Measurements from ENCODE around the gene METTL8.

DNA sequence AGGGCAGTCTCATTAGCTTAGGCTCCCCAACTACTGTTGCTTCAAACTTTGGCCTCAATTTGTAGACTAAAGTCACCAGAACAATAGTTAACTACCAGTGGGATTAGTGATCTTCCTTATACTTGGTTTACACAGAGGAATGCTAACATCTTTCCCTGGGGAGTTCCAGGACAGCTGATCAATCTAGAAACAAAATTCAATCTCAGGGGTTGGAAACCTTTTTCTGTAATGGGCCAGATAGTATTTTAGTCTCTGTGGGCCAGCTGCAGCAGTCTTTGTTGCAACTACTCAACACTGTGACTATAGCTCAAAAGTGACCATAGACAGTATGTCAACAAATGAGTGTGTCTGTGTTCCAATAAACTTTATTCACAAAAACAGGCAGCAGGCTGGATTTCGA lies 85.7 kb downstream of the METTL8 start:
- TF ChIP-seq, protein P1, sequence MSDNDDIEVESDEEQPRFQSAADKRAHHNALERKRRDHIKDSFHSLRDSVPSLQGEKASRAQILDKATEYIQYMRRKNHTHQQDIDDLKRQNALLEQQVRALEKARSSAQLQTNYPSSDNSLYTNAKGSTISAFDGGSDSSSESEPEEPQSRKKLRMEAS (IDR thresholded peaks at IDR 0.05; ENCODE audit: low read depth, low read length), result no peak
- TF ChIP-seq, protein P2, sequence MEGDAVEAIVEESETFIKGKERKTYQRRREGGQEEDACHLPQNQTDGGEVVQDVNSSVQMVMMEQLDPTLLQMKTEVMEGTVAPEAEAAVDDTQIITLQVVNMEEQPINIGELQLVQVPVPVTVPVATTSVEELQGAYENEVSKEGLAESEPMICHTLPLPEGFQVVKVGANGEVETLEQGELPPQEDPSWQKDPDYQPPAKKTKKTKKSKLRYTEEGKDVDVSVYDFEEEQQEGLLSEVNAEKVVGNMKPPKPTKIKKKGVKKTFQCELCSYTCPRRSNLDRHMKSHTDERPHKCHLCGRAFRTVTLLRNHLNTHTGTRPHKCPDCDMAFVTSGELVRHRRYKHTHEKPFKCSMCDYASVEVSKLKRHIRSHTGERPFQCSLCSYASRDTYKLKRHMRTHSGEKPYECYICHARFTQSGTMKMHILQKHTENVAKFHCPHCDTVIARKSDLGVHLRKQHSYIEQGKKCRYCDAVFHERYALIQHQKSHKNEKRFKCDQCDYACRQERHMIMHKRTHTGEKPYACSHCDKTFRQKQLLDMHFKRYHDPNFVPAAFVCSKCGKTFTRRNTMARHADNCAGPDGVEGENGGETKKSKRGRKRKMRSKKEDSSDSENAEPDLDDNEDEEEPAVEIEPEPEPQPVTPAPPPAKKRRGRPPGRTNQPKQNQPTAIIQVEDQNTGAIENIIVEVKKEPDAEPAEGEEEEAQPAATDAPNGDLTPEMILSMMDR (IDR thresholded peaks at IDR 0.05; ENCODE audit: low read depth, low read length), result no peak
- no peak for TF ChIP-seq POLR2A (IDR thresholded peaks at IDR 0.05; ENCODE audit: extremely low read depth, insufficient read length)
- no peak for TF ChIP-seq MYC (IDR thresholded peaks at IDR 0.05; ENCODE audit: low read depth, low read length)

Measured in NB4 (cell line).